LNCaP clone FGC (cell line): ENCODE data around the gene LPP.
A peak's percentile ranks its signal among the peaks of the same experiment; 100 is the strongest.

Experiments
- DNase-seq: peaks from one replicate; pipeline ENCODE4 v3.0.0-alpha.2; 2011; ENCODE audit warnings: low read depth
- H3K4me3 ChIP-seq: 2 replicates; pipeline ENCODE4 v1.5.1; 2011; ENCODE audit warnings: mild to moderate bottlenecking, low read depth, low read length, control low read depth
- TF ChIP-seq, protein P1 (sequence below): IDR thresholded peaks from 2 replicates; pipeline ENCODE4 v1.5.1; 2012; ENCODE audit warnings: mild to moderate bottlenecking; ENCODE audit not compliant: control insufficient read depth, insufficient read depth; ENCODE audit errors: extremely low read depth

The LPP gene

DNA sequence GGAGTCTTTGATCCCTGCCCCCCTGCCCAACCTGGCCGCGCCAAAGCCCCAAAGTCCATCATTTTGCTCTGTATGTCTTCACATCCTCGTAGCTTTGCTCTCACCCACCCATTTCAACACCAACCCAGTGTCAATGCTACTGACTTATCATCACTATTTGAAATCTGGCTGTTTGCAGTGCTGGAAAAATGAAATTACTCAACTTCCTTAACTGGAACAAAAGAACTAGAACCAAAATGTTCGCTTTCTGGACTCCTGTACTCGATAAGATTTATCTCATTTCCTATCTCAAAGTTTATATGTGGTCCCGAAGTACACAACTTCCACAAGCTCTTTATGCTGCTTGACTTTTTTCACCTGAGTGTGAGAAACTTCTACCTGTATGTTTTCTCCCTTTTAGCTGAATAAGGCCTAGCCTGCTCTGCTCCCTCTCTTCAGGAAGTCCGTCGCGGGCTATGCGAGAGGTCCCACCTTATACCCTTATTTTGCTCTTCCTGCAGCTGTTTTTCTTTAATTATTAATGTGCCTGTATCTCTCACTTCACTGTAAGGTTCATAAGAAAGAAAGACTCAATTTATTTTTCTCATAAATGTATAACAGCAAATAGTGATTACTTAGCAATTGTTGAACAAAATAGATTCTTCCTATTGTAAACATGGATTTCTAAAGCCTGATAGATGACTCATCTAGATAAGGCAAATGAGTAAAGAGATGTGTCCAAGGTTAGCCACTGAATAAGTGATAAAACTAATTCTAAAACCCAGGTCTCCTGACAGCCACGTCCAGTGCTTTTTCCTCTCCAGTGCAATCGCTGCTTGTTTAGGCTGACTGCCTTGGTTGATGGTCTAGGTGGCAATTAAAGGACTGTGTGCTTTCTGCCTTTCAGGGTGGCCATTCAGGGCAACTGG lies 553.7 kb downstream of the LPP start:
- no peak for DNase-seq
- TF ChIP-seq, protein P1, sequence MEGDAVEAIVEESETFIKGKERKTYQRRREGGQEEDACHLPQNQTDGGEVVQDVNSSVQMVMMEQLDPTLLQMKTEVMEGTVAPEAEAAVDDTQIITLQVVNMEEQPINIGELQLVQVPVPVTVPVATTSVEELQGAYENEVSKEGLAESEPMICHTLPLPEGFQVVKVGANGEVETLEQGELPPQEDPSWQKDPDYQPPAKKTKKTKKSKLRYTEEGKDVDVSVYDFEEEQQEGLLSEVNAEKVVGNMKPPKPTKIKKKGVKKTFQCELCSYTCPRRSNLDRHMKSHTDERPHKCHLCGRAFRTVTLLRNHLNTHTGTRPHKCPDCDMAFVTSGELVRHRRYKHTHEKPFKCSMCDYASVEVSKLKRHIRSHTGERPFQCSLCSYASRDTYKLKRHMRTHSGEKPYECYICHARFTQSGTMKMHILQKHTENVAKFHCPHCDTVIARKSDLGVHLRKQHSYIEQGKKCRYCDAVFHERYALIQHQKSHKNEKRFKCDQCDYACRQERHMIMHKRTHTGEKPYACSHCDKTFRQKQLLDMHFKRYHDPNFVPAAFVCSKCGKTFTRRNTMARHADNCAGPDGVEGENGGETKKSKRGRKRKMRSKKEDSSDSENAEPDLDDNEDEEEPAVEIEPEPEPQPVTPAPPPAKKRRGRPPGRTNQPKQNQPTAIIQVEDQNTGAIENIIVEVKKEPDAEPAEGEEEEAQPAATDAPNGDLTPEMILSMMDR = no peak
- H3K4me3 ChIP-seq = no peak overlapping the region

DNA sequence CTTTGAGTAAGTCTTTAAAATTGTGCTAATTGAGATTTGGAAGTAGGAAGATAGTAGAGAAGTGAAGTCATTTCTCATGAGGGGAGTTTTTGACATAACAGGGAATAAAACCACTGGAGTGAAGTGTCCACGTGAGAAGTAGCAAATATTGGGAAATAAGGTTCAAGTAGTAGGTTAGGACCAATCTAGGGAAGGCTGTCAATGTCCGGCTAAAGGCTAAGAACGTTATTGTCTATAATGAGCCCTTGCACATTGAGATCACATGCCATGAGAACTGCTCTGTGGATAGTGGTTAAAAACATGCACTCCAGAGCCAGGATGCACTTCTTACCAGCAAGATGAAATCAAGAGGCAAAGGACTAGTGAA lies 557.9 kb downstream of the LPP start:
- TF ChIP-seq, protein P1 = no peak
- H3K4me3 ChIP-seq = no peak overlapping the region
- DNase-seq = no peak

DNA sequence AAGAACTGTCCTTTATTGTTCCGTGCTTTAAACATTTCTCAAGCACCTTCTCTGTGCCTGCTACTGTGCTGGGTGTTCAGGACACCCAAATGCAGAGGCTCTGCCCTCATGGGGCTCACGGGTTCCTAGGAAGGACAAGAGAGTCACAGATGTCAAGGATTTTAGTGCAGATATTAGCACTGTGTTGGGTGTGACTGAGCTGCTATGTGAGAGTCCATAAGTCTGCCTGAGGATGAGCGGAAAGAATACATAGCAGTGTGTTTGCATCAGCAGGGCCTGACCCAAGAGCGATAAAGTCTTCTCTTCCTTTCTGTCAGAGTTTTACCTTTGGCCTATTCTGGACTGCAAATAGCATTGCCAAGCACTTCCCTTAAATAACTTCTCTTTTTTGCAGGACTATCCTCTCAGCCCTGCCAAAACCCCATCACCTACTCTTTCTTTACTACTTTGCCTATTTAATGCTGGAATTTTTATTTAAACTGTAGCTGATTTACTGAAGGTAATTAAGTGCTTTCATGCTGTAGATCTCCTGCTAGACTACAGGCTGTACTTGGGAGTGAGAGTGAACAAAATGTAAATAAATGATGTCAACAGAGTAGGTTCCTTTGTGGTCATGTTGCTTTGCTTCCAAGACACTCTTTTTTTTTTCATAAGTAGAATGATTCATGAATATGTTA lies 558.4 kb downstream of the LPP start:
- peak; percentile 36 for DNase-seq
- H3K4me3 ChIP-seq = no peak overlapping the region
- TF ChIP-seq, protein P1 = no peak

DNA sequence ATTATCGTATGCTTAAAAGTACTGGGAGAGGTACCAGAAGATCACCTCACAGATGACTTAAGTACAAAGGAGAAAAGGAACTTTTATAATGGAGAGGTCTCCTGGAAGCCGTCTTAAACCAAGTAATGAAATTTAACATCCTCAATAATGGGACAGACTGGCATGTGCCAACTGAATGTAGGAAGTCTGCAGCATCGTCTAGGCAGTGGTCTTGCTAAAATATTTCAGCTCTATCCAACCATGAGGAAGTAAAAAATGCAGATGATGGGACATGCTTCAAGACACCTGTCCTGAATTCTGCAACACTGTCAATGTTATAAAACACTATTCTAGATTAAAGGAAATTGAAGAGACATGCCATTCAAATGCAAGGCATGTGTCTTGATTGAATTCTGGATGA lies 559.0 kb downstream of the LPP start:
- no peak for DNase-seq
- H3K4me3 ChIP-seq = no peak overlapping the region
- TF ChIP-seq, protein P1 = no peak

DNA sequence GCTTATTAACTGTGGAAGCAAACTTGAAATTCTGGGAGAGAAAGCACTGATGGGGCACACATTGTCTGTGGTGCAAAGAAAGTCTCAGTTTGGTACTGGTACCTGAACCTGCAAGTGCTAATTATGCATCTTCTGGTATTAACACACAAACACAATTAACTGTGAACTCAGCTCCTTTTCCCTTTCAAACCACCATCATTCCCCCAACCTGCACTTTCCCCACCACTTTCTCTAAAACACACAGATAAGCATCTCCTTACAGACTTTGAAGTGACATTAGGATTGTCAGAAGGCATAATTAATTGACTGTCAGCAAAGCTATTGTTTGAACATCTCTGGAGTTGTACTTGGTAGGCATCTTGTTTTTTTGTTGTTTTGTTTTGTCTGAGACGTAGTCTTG lies 565.6 kb downstream of the LPP start:
- H3K4me3 ChIP-seq = no peak overlapping the region
- TF ChIP-seq, protein P1 = no peak
- DNase-seq = no peak

DNA sequence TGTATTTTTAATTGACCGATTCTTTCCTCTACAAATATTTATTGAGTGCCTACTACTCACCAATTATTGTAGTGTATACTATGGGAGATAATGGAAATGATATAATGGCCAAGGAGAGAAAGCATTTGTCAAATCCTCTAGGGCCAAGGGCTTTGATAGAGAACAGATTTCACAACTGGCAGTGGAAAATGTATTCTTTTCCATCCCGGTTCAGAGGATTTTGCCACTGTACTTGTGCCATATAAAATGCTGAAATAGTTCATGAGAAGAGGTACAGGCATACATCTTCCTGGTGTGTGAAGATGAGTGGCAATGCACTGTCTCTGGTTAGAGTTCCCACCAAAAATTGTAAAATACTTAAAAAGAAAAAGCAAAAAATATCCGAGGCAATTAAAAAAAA lies 566.3 kb downstream of the LPP start:
- TF ChIP-seq, protein P1 = no peak

More for the DNA sequence above, 566.3 kb downstream of the LPP start:
- no peak for DNase-seq
- H3K4me3 ChIP-seq = no peak overlapping the region
